Vagina (tissue), 2 donors: ENCODE data around the gene PRKAR1B.

ENCODE experiments used
- CTCF ChIP-seq, 3 experiments: fragments of 450-650 bp in 2 of 3; fragments of 200-600 bp in 1 of 3; sonication (generic) in 1 of 3; IDR thresholded peaks; one replicate each; pipeline ENCODE4 v1.5.1; 2017 to 2019; ENCODE audit warnings: antibody characterized with exemption in 3 of 3, mild to moderate bottlenecking in 2 of 3, moderate library complexity in 2 of 3
- POLR2A ChIP-seq, 2 donors: fragments of 450-650 bp; IDR thresholded peaks; one replicate each; pipeline ENCODE4 v1.6.1; 2017; ENCODE audit warnings: antibody characterized with exemption in 2 of 2, mild to moderate bottlenecking in 2 of 2, moderate library complexity in 2 of 2
- POLR2AphosphoS5 ChIP-seq, 2 donors: sonication (generic); formaldehyde crosslinking; IDR thresholded peaks; one replicate each; pipeline ENCODE4 v1.9.0; 2017; ENCODE audit warnings: antibody characterized with exemption in 2 of 2, mild to moderate bottlenecking in 2 of 2, low read depth in 1 of 2; ENCODE audit not compliant: insufficient read depth in 1 of 2

GRCh38 chr7:500521-501420 is 226.3 kb downstream of the PRKAR1B start:
- TF ChIP-seq CTCF (IDR thresholded peaks at IDR 0.05): no peak
- no peak for TF ChIP-seq POLR2AphosphoS5 (IDR thresholded peaks at IDR 0.05; ENCODE audit: insufficient read depth in 1 of 2, low read depth in 1 of 2)
- TF ChIP-seq POLR2A (IDR thresholded peaks at IDR 0.05): no peak
